GM12864 (cell line): ENCODE results near the gene DERL2.
"Not testable (repeated sequence)": the region's sequence is repeated elsewhere in the genome, so short reads cannot be mapped to it uniquely, and the experiment has no call there.

Experiments
- DNase-seq: peaks from one replicate; pipeline ENCODE4 v3.0.0-alpha.2; 2011; ENCODE audit warnings: low read depth
- H3K4me3 ChIP-seq: 2 replicates; pipeline ENCODE4 v1.5.1; 2011; ENCODE audit warnings: mild to moderate bottlenecking, low read depth, low read length, control low read depth
- TF ChIP-seq, protein P1 (sequence below): IDR thresholded peaks from 2 replicates; pipeline ENCODE4 v1.5.1; 2011; ENCODE audit warnings: low read depth, mild to moderate bottlenecking, moderate library complexity, low read length, control low read depth, inconsistent platforms; ENCODE audit errors: missing control alignments

DERL2 gene

DNA sequence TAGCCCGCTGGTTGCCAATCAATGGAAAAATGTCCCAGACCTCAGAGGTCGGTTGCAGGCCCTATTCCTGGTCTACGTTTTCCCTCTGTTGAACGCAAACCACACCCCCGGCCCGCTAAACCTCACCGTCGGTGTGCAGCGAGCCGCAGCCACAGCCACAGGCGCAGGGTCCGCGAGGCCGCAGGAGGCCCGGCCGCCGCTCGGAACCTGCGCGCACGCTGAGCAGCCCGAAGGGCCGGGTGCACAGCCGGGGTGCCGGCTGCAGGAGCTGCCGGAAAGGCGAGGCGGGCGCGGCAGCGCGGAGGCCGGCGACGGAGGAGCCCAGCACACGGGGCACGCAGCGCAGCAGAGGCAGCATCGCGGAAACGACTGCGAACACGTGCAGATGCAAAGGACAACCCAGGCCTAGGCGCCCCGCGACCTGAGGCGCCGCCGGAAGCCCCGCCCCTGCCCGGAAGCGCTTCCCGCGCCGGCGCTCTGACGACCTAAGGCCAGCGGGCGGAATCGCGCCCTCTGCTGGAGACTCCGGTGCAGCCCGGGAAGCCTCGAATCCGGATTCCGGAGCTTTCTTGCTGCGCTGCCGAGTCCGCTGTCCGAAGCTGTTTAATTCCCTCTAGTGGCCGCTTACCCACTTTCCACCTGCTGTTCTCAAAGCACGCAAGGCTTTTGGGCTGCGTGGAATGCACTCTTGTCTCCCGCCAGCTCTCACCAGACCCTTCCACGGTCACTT is 47.1 kb downstream of the DERL2 start, which contains the start of gene C1QBP:
Gene C1QBP (minus strand): TSS at position 440 of the 730 bp plus-strand sequence. CDS start 82 bp downstream, at position 358.
- peak within 1 kb of the TSS; percentile 87 for H3K4me3 ChIP-seq
- TF ChIP-seq, protein P1, sequence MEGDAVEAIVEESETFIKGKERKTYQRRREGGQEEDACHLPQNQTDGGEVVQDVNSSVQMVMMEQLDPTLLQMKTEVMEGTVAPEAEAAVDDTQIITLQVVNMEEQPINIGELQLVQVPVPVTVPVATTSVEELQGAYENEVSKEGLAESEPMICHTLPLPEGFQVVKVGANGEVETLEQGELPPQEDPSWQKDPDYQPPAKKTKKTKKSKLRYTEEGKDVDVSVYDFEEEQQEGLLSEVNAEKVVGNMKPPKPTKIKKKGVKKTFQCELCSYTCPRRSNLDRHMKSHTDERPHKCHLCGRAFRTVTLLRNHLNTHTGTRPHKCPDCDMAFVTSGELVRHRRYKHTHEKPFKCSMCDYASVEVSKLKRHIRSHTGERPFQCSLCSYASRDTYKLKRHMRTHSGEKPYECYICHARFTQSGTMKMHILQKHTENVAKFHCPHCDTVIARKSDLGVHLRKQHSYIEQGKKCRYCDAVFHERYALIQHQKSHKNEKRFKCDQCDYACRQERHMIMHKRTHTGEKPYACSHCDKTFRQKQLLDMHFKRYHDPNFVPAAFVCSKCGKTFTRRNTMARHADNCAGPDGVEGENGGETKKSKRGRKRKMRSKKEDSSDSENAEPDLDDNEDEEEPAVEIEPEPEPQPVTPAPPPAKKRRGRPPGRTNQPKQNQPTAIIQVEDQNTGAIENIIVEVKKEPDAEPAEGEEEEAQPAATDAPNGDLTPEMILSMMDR, result peak; percentile 97
- peak; percentile 78 for DNase-seq

- DNase-seq, result no peak
- TF ChIP-seq, protein P1, result no peak
- peak overlapping the region; percentile 87 for H3K4me3 ChIP-seq
Observed at GRCh38 chr17:5437721-5438317, 48.2 kb downstream of the DERL2 start.

DNA sequence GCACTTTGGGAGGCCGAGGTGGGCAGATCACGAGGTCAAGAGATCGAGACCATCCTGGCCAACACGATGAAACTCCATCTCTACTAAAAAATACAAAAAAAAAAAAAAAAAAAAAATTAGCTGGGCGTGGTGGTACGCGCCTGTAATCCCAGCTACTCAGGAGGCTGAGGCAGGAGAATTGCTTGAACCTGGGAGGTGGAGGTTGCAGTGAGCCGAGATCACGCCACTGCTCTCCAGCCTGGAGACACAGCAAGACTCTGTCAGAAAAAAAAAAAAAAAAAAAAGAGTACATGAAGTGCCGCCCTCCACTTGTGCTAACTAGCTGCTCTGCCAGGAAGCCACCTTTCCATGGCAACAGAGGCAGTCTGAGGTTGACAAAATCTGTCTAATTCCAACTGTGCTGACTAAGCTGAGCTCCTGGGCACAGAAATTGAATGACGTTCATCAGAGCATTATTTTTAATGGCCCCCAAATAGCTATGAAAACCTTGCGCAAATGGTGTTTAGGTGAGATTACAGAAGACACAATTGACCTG is 50.1 kb downstream of the DERL2 start:
- not testable (repeated sequence) for DNase-seq, H3K4me3 ChIP-seq

DNA sequence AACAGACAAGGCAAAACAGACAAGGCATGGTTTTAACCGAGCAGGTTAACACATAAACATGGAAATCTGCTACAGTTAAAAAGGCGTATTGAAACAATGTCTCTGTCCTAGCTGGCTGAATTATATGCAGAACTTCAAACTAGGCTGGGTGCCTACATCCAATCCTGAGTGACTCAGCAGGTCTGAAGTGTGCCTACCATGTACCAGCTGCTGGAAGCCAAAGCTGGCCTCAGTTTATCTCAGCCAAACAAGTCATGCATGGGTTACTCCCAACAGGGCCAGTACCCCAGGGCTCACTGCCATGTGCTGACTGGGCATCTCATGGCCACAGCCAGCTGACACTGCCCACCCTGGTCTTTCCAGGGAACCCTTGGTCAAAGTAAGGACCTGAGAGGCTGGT is 51.0 kb downstream of the DERL2 start:
- TF ChIP-seq, protein P1, result no peak
- DNase-seq, result no peak

DNA sequence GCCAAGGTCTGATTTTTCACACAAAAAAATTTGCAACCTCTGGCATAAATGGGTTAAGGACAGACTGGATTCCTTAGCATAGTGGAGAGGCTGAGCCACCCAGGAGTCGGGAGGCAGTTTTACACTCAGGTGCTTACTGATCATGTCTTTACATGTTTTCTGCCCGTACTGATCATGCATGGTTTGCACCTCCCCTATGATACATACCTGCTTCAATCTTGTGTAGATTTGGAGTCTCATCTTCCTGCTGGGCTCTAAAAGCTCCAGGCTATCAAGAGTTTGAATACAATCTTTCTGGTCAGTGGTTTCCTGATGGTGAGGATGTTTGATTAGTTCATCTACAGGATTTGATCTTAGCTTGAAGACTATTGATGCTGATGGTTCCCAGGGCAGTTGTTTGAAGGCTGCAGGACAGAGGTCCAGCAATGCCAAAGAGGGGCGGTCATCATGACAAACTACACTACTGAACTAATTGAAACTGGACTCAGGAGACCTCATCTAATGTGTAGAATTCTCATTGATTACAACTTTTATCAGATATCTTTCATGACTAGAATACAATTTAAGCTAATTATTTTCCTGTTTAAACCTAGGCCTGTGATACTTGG is 53.9 kb downstream of the DERL2 start:
- DNase-seq, result no peak
- TF ChIP-seq, protein P1, result no peak
- no peak overlapping the region for H3K4me3 ChIP-seq

More for the DNA sequence above, 51.0 kb downstream of the DERL2 start:
- no peak overlapping the region for H3K4me3 ChIP-seq

GRCh38 chr17:5431234-5431633 is 54.7 kb downstream of the DERL2 start:
- not testable (repeated sequence) for H3K4me3 ChIP-seq, DNase-seq

DNA sequence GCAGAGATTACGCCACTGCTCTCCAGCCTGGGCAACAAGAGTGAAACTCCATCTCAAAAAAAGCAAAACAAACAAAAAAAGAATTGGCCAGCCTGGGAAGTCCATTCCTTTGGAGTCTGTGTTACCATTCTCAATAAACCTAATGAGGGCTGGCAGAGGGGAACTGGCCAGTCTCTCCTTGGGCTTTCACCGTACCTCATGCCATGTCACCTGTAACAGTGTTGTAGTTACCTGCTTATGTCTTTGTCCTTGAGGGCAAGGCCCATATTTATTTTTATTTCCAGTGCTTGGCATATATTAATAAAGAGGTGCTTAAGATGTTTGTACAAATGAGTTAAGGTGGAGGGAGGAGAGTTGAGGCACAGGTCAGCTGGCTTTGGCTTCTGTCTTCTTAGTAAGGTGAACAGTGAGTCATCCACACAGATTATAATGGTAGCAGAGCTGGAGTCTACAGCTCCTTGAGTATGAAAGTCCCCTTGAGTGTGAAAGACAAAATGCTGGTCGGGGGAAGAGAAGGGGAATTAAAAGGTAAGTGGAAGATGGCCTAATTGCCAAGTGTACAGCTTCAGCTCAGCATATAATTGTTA is 55.5 kb downstream of the DERL2 start:
- DNase-seq, result no peak
- TF ChIP-seq, protein P1, result no peak
- no peak overlapping the region for H3K4me3 ChIP-seq
